ENCODE data around the gene DHX8. TPM values are rescaled to one million over a fixed set of nuclear protein-coding genes. Genes with fewer than 3 reads are reported as not detected.
A peak's percentile ranks its signal among the peaks of the same experiment; 100 is the strongest.

Gene DHX8
- total RNA-seq, 1 donor from 2014 or later, result 134 TPM

GRCh38 chr17:43574896-43575525 lies 91.2 kb downstream of the DHX8 start:
- H3K9ac ChIP-seq, result no peak overlapping the region
- no peak overlapping the region for H3K4me3 ChIP-seq
- H3K27me3 ChIP-seq, result no peaks in the 10 kb centered on the region
- H3K27ac ChIP-seq, result no peak overlapping the region
- H3K4me1 ChIP-seq, result peaks cover 34% of the 10 kb centered on the region
- H3K27me3 Mint-ChIP-seq (ENCODE audit: insufficient read depth, low read depth), result peaks cover 13% of the 10 kb centered on the region
- H3K36me3 ChIP-seq, result no peaks in the 10 kb centered on the region
- no peak overlapping the region for H3K4me3 Mint-ChIP-seq
- TF ChIP-seq EZH2phosphoT487 (IDR thresholded peaks at IDR 0.05), result no peak
- TF ChIP-seq CTCF (IDR thresholded peaks at IDR 0.05), result no peak
- TF ChIP-seq EZH2 (IDR thresholded peaks at IDR 0.05), result no peak
- H4K20me1 ChIP-seq (ENCODE audit: low read depth), result no peaks in the 10 kb centered on the region
- no peak overlapping the region for H2AFZ ChIP-seq (replicated peaks)
- H3K9me3 Mint-ChIP-seq, result no peaks in the 10 kb centered on the region
- H3K4me2 ChIP-seq, result no peak overlapping the region
- peaks cover 17% of the 10 kb centered on the region for H3F3A ChIP-seq (ENCODE audit: low read depth)
- no peak for DNase-seq (ENCODE audit: low spot score)
- no peaks in the 10 kb centered on the region for H3K79me2 ChIP-seq (ENCODE audit: low read depth)
- no peaks in the 10 kb centered on the region for H3K36me3 Mint-ChIP-seq
- peaks cover 53% of the 10 kb centered on the region for H3K4me1 Mint-ChIP-seq
- no peaks in the 10 kb centered on the region for H3K9me3 ChIP-seq (ENCODE audit: low read depth)
- no peak overlapping the region for H3K27ac Mint-ChIP-seq

MicroRNAs within 50 kb of the gene (microRNA counts, 767-probe panel; counts per million panel counts)
- microRNA hsa-miR-2117, result 460 counts per million, percentile 90 among the panel's probes with 10 or more counts

Small RNA genes within 50 kb of the gene (small RNA-seq; reads per million reads assigned to genes)
- gene RNU6-406P (not detected), gene RNU6-971P (not detected)

Other genes starting within 250 kb of the DHX8 start
- not detected in 2 replicates for gene RNU2-1, start 250.0 kb upstream of the DHX8 start, total RNA-seq (ENCODE audit: low replicate concordance)
- gene ARL4D, start 85.0 kb upstream of the DHX8 start, total RNA-seq (ENCODE audit: low replicate concordance), result 9.2 and 18.6 TPM in 2 replicates
- 1.1 and 5.9 TPM in 2 replicates for gene ETV4, start 62.4 kb downstream of the DHX8 start, total RNA-seq (ENCODE audit: low replicate concordance)
- 0.59 TPM in 1 of 2 replicates, not detected in the other for gene MEOX1, start 177.9 kb downstream of the DHX8 start, total RNA-seq (ENCODE audit: low replicate concordance)

Measured in neural progenitor cell (in vitro differentiated cells).